HS-5 (cell line): ENCODE data around the gene RAPGEF3.

Source experiments
- DNase-seq: peaks from one replicate; pipeline ENCODE4 v3.0.0-alpha.2; 2012; ENCODE audit warnings: low read depth

The RAPGEF3 gene, protein sequence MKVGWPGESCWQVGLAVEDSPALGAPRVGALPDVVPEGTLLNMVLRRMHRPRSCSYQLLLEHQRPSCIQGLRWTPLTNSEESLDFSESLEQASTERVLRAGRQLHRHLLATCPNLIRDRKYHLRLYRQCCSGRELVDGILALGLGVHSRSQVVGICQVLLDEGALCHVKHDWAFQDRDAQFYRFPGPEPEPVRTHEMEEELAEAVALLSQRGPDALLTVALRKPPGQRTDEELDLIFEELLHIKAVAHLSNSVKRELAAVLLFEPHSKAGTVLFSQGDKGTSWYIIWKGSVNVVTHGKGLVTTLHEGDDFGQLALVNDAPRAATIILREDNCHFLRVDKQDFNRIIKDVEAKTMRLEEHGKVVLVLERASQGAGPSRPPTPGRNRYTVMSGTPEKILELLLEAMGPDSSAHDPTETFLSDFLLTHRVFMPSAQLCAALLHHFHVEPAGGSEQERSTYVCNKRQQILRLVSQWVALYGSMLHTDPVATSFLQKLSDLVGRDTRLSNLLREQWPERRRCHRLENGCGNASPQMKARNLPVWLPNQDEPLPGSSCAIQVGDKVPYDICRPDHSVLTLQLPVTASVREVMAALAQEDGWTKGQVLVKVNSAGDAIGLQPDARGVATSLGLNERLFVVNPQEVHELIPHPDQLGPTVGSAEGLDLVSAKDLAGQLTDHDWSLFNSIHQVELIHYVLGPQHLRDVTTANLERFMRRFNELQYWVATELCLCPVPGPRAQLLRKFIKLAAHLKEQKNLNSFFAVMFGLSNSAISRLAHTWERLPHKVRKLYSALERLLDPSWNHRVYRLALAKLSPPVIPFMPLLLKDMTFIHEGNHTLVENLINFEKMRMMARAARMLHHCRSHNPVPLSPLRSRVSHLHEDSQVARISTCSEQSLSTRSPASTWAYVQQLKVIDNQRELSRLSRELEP

DNA sequence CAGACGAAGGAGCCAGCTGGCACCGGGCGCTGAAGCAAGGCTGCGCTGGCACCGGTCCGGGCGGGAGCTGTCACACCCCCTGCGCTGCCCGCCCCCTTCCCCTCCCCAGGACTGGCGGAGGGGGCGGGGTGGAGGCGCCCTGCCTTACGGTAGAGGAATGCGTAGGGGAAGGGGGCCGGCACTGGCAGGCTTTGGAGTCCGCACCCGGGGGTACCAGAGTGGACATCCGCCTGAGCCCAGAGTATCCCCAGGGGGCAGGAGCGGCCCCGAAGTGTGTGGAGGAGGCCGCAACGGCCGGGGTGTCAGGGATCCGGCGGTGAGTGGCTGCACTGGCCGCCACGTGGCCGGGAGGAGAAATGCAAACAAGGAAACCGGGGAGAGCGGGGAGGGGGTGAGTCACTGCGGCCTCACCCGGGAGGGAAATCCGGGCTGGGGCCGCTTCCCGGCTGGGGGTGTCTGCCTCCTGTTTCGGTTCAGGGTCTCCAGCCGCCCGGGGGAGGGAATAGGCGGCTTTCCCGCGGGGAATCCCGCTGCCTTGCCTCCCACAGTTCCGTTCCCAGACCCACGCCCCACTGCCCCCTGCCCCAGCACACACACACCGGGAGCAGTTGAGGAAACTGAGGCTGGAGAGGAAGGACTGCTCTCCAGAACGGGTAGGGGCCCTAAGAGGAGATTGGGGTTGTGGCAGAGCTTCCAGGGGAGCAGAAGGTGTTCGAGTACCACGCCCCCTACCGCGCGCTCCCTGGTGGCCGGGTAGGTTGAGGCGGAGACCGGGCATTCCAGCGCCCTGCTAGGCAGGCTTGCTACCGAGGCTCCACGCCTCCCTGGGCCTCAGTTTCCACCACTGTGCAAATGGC, at the start of gene RAPGEF3:
RAPGEF3 (minus strand) TSS at position 47 of the 857 bp plus-strand sequence. CDS start 324 bp downstream, outside the sequence.
- DNase-seq, result peak; percentile 49

DNA sequence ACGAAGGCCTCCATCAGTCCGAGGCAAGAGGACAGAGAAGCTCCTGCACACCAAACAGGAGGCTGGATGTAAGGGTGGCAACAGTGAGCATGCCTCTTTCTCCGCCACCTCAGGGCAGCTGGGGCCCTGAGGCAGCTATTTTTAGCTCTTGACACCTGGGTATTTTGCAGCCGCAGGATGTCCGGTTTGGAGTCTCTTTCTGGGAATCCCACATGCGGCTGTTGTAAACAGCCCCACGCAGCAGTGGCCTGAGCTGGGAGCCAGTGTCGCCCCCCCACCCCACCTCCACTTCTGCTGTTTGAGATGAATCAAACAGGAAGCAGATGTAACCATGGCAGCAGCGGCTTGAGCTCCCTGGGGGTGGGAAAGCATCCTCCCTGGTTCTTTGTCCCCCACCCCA, 49.4 kb upstream of the RAPGEF3 start:
- DNase-seq, result no peak

DNA sequence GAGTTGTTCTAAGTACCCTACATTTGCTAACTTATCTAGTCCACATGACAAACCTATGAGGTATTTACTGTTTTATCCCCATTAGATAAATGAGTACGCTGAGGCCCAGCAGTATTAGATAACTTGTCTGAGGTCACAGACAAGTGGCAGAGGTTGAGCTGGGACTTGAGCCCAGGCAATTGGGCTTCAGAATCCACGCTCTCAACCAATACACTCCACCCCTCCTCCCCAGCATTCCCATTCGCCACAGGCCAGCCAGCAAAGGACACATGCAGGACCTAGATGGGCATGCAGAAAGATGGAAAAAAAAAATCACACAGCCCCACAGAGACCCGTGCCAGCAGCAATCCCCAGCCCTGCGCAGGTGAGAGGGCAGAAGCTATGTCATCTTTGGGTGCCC, 48.7 kb upstream of the RAPGEF3 start:
- no peak for DNase-seq

DNA sequence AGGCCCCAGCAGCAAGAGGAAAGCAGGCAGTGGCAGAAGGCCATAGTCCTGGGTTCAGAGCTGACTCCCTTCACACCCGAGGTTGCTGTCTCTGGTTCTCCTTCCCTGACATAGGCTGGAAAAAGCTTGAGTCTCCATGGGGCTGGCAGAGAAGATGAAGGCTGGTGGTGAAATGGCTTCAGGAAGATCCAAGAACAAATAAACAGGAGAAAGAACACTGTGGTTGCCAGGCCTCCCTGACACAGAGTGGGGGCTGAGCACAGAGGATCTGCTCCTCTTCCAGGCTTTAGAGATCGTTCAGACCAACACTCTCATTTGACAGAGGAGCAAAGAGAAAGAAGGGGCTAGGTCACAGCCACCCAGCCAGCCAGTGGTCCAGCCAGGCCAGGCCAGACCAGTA, 46.7 kb upstream of the RAPGEF3 start:
- no peak for DNase-seq

DNA sequence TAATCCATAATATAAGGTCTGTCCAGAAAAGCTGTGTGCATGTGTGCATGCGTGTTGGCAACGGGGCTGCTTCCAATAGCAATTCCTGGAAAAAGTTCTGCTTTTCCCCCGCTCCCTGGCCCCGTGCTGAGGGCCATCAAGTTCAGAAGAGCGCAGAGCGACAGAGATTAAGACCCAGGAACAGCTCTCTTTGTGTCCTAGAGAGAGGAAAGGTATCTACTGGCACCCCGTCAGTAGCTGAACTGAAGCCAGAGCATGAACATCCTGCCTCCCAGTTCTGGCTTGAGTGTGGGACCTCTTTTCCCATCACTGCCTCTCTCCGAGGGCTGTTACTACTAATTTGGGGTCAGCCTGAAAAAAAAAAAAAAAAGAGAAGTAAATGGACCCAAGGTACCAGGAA, 45.5 kb upstream of the RAPGEF3 start:
- no peak for DNase-seq

DNA sequence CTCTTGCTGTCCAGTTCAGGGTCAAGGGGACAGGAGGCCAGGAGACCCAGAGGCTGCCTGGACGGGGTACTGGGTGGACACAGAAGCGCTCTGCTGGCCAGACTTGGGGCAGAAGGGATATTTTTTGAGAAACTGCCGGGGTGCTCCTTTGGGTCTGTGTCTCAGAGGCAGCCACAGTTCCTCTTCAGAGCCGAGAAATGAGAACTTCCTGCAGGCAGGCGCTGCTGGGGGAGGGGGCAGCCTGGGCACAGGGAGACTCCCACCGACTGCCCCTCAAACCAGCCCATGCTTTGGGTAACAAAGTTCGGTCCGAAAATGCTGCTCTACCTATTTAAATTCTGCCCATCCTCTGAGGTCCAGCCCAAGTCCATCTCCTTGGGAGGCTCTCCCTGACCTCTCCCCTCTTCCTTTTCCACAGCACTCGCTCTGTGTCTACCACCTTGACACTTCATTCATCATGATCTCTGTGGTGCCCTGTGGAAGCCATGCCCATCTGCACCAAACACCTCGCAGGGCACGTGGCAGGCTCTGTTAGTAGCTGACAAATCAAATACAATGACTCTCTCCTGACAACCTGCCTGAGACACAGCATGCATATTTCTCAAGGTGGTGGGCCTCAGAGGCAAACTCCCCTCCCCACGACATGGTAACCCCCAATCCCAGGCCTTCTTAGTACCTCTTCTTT, 44.7 kb upstream of the RAPGEF3 start:
- DNase-seq, result no peak

DNA sequence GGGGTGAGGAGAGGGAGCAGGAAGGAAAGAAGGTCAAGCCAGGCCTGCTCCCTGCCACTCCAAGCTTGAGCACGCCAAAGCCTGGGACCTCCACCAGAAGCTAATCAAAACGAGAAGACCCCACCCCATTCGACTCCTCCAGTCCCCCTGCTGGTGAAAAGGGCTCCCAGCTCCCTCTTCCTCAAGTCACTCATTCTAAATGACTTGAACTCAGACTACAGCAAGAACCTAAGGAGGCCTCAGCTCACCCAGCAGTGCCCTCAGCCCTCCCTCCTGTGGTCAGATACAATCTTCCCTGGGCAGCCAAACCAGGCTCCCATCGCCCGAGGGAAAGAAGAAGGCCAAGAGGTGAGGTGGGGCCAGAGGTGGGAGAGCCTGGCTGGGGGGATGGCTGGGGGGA, 43.6 kb upstream of the RAPGEF3 start:
- no peak for DNase-seq

DNA sequence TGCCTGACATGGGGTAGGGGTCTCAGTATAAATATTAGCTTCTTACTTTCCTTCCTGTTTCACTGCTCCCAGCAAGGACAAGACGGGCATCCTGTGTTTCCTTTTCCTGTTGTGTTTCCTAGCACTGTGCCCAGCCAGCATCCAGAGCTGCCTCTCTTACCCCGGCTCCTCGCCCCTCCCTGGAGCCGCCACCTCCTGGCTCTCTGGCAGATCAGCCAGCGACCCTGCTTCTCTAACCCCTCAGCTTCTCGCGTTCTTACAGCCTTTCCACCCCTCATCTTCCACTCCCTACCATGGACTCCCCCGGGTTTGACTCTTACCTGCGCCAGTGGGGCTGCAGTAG, 43.2 kb upstream of the RAPGEF3 start:
- DNase-seq, result no peak

DNA sequence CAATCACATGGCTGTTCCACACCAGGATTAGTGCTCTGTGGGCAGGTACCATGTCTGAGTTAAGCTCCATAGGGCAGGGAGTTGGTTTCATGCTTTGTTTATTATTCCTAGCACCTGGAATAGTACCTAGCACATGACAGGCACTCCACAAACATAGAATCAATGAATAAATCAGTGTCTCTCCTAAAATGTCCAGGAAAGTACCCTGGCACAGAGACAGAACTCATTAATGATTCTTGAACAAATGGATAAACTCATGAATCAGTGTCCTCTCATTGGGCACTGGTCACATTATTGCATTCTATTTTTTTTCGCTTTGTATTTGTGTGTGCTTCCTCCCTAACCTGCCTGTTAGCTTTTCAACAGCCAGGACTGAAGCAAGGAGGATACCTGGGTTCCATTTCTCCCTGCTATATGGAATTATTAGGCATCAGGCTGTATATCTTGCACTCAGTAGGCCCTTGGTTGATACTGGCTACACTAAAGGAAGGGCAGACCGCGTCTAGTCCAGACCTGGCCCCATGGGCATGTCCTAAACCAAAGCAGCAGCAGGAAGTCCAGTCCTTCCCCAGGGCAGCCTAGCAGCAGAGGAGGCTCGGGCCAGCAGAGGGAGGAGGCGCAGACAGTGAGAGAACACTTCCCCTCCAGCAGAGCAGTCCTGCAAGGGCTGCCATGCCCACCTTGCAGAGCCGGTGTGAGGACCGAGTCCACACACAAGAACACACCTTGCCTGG, 42.7 kb upstream of the RAPGEF3 start:
- DNase-seq, result no peak

DNA sequence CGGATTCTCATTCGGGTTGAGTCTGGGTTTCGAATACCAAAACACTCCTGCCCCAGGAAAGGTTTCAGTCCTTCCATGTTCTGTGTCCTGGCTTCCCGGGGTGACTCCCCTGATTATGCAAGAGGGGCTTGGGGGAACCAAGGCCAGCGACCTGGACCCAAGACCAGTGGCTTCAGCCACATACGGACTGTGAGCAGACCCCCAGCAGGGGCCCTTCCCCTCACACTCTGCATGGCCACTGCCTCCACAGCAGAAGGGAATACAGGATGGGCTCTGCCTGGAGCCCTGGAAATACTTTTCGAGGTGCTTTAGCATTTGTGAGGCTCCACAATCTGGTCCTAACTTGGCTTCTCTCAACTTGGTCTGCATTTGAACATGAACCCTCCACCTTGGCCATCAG, 41.9 kb upstream of the RAPGEF3 start:
- DNase-seq, result no peak

DNA sequence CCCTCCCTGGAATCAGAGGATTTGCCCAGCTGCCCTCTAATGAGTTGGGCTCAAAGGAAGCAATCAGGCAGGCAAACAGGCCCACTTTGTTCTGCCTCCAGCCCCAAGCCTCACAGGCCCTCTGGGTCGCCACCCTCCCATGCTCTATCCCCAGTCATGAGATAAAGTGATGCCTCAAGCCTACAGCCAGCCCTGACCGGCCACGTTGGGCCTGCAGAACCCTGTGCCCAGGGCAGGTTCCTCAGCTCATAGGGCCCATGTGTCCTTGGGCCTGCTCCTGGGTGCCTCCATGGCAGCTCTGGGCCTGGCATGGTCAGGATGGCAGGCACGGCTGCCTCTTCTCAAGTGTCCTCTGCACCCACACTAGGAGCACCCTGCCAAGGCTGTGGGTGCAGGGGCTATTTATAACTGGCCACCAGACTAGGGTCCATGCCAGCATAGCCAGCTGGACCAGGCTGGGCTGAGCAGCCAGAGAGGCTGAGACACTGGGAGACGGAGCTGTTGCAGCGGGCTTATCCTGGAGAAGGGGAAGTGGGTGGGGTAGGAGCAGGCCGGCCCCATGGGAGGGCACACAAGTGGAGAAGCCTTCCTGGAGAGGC, 40.8 kb upstream of the RAPGEF3 start:
- DNase-seq, result no peak

DNA sequence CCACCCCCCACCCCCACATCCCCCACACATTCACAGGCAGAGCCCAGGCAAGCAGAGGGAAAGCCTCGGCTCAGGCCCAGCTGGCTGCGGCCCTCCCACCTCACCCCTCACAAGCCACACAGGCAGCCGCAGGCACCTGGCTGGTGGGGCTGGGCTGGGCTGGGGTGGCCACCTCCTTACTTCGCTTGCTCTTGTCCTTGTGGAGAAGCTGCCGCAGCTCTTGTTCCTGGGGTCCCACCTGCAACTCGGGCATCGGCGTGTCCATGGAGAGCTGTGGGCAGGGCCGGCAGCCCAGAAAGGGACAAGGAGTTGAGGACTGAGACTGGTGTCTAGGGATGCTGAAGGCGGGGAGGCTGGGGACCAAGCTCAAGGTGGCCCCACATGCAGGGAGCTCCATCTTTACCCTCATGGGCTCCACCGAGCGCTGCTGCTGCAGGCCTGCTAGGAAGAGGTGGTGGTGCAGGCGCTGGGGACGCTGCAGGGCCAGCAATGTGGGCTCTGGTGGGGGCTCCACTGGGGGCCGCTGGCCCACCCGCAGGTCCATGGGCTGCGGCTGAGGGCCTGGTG, 39.8 kb upstream of the RAPGEF3 start:
- DNase-seq, result no peak

DNA sequence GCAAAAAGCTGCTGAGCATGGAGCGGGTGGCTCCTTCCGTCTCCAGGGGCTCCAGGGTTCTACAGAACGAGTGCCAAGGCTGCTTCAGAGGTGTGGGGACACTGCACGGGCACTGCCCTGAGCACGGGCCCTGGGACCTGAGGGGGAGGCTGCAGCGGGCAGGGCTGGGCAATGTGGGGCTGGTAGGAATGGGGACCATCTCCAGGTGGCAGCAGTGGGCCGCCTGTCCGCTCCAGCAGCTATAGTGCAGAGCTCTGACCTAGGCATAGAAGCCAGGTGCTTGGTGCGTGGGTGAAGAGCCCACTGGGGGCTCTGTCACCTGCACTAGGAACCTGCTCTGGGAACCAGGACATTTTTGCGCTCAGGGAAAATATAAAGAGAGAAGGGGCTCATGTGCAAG, 38.8 kb upstream of the RAPGEF3 start:
- DNase-seq, result no peak

DNA sequence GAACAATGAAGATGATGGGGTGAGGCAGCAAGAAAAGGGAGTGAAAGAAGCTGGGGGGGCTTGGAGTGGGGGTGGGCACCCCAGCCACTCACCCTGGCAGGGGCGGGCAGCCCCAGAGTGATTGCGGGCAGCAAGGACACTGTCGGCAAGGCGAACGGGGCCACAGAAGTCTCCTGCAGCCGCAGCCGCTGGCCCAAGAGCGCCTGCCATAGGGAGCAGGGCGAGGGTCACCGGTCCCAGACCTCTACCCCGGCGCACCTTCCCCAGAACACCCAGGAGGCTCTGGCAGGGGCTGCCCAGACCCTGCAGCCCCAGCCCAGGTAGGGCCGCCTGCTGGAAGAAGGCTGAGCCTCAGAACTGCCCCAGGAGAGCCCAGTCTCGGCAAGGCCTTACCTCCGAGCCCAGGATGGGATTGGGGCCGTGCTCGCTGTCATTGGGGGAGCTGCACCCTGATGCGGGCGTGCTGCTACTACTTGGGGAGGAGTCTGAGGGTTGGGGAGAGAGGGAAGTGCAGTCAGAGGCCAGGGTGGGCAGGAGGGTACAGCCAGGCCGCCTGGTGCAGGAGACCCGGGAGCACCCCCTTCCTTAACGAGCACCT, 37.2 kb upstream of the RAPGEF3 start:
- no peak for DNase-seq

DNA sequence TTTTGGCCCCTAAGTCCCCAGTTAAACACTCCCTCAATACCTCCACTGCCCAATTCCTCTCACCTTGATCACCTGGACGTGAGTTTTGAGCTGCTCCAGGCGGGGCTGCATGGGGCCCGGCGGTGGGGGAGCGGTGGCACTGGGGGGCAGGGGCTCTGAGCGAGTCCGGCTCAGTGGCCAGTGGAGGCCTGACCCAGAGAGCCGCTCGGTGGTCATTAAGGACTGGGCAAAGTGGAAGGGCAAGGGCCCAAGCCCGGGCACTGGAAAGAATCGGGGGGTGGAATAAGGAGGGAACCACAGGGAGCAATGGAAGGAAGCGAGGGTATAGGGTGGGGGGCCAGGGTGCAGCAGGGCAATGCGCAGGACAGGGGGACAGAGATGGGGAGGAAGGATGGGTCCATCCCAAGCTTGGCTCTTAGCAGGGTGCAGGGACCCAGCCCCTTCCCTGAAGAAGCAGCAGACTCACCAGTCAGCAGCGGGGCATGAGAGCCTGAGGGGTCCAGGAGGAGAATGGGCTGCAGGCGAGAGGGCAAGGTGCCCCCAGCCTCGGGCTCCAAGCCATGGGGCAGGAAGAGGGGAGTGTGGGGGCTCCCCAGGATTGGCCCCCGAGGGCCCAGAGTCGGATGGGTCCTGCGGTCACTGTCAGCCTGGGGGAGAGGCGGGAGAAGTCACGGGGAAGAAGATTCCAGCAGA, 36.6 kb upstream of the RAPGEF3 start:
- DNase-seq, result no peak

DNA sequence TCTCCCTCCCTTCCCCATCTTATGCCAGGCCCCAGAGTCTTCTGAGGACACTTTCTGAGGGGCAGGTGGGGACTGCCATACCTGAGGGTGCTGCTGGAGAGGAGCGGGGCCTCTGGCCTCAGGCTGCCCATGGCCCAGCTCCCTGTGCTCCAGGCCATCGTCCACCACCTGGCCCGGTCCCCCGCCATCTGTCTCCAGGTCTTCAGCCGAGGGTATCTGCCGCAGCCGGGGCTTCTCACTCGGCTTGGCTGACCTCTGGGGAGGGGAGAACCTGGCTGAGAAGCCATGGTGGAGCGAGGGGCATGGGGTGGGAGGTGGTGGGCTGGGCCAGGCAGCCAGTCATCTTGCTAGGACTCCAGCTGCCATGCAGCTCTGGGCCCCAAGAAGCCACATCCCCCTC, 36.0 kb upstream of the RAPGEF3 start:
- no peak for DNase-seq

DNA sequence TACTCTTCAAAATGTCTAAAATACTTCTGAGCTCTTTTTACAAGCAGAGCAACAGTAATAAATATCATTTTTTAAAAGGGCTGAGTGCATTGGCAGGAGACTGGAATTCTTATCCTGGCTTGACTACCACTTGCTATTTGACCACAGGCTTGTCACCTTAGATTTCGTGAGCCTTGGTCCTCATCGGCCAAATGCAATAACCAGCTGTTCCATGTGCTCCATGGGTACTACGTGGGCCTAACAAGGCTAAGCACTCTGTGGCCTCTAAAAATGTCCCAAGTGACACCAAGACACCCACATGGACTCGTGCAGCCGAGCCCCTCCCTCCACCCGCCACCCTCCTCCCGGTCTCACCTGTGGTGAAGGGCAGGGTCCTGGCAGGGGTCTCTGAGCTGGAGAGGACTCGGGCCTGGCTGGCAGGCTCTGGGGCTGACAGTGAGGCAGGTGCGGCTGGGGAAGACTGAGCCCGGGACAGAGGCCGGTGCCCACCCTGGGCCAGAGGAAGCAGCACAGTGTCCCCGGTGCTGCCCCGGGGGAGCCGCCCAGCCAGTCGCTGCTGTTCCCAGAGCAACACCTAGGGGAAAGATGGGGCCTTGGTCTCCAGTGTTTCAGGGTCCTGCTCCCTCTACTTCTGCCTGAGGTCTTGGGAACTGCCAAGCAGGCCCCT, 34.5 kb upstream of the RAPGEF3 start:
- DNase-seq, result no peak

DNA sequence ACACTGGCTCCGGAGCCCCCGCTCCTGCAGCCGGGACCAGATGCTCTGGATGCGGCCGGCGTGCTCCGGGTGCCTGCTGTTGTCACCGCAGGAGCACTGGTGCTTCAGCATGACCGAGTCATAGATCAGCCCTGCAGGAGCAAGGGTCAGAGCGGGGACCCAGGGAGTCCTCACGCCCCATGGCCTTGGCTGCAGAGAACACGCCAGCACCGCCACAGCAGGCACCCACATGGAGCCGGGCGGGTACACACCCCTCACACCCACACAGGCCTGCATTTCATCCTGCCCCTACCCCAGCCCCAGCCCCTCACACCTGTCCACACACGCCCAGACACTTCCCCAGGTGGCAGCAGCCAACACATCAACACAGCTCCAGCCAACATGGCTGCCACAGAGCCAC, 33.2 kb upstream of the RAPGEF3 start:
- no peak for DNase-seq

DNA sequence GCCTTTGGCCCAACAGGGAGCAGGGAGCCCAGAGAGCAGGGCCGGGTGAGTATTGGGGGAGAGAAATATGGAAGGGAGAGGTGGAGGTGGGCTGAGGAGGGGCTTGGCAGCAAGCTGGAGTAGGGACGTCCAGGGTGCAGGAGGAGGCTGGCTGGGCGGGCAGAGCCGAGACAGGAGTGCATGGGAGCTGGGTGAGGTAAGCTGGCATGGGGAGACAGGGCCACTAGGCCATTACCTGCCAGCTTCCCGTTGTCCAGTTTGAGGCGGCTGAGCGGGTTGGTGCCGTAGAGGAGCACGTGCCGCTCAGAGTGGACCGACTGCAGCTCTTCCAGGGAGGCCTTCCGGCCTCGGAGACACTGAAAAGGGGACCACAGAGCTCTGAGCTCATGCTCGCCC, 32.7 kb upstream of the RAPGEF3 start:
- no peak for DNase-seq
